Measurements from ENCODE around the gene COLEC12. TPM values are rescaled to one million over a fixed set of nuclear protein-coding genes. Genes with fewer than 3 reads are reported as not detected.

The COLEC12 gene
- total and polyA plus RNA-seq, 2 donors (not counting 3 experiments of a cell fraction or from before 2014, with no cell fraction given), result 8.0 to 17.1 TPM

GRCh38 chr18:295756-296490 lies 204.6 kb downstream of the COLEC12 start:
- Histone ChIP-seq H3K4me1 (ENCODE audit: control insufficient read depth, extremely low read depth, insufficient read depth, low read length) (peaks cover 11% of the 10 kb centered on the region), H3K27ac (ENCODE audit: insufficient read depth, low read depth, low read length) (no peak overlapping the region), H2AFZ (ENCODE audit: low read depth, low read length) (no peak overlapping the region), H3K4me3 (replicated peaks in 1 of 3; ENCODE audit: insufficient read depth in 1 of 3, low read depth in 1 of 3, low read length in 3 of 3) (no peak overlapping the region), H3K4me2 (ENCODE audit: insufficient read depth, low read length) (no peak overlapping the region), H3K9me1 (replicated peaks; ENCODE audit: control insufficient read depth, extremely low read depth, insufficient read depth, low read length) (no peaks in the 10 kb centered on the region), H3K36me3 (ENCODE audit: control insufficient read depth in 2 of 2, extremely low read depth in 1 of 2, insufficient read depth in 2 of 2, low read length in 2 of 2) (no peaks in the 10 kb centered on the region), H3K79me2 (ENCODE audit: control insufficient read depth, insufficient read depth, low read length) (no peaks in the 10 kb centered on the region), H3K9ac (replicated peaks; ENCODE audit: extremely low read depth, insufficient read depth, low read length) (no peak overlapping the region), H3K9me3 (replicated peaks; ENCODE audit: control insufficient read depth, insufficient read depth, low read length) (no peaks in the 10 kb centered on the region), H4K20me1 (replicated peaks; ENCODE audit: control insufficient read depth, extremely low read depth, insufficient read depth, low read length) (no peaks in the 10 kb centered on the region), H3K27me3 (ENCODE audit: control insufficient read depth in 2 of 2, insufficient read depth in 2 of 2, low read length in 2 of 2) (no peaks in the 10 kb centered on the region)
- FAIRE-seq, result peak; percentile 61
- POLR2A ChIA-PET, result no interaction called here
- BruUV-seq (replicated peaks), result no TSS peak
- TF ChIP-seq FOS (IDR thresholded peaks at IDR 0.05; ENCODE audit: borderline replicate concordance, insufficient read depth, low read length) (peak; percentile 14), MYC (IDR thresholded peaks at IDR 0.05; ENCODE audit: low read depth, low read length) (no peak), JUN (IDR thresholded peaks at IDR 0.05; ENCODE audit: borderline replicate concordance, insufficient read depth, insufficient read length, low read depth) (peak; percentile 9)
- intact Hi-C loops (cut with micrococcal nuclease) (no loop called here), dilution Hi-C loops (cut with MboI; ENCODE audit: extremely low pct_ligation_motif_present, low sequenced_read_pairs) (no loop called here)
- CTCF ChIA-PET, result interaction anchor here (1.0 to 1.8 kb wide), 6 partner anchors 9 to 328 kb away, joined by 3 to 6 read pairs (median 3); no protein-coding TSS in a partner anchor
- peak; percentile 81 for DNase-seq (ENCODE audit: low read depth, low spot score)

GRCh38 chr18:294566-294965 lies 205.9 kb downstream of the COLEC12 start:
- FAIRE-seq, result no peak
- Histone ChIP-seq H3K36me3 (ENCODE audit: control insufficient read depth in 2 of 2, extremely low read depth in 1 of 2, insufficient read depth in 2 of 2, low read length in 2 of 2) (no peaks in the 10 kb centered on the region), H3K79me2 (ENCODE audit: control insufficient read depth, insufficient read depth, low read length) (no peaks in the 10 kb centered on the region), H3K9ac (replicated peaks; ENCODE audit: extremely low read depth, insufficient read depth, low read length) (no peak overlapping the region), H3K27ac (ENCODE audit: insufficient read depth, low read depth, low read length) (no peak overlapping the region), H3K4me2 (ENCODE audit: insufficient read depth, low read length) (no peak overlapping the region), H3K4me1 (ENCODE audit: control insufficient read depth, extremely low read depth, insufficient read depth, low read length) (peaks cover 11% of the 10 kb centered on the region), H3K4me3 (replicated peaks in 1 of 3; ENCODE audit: insufficient read depth in 1 of 3, low read depth in 1 of 3, low read length in 3 of 3) (no peak overlapping the region), H3K9me1 (replicated peaks; ENCODE audit: control insufficient read depth, extremely low read depth, insufficient read depth, low read length) (no peaks in the 10 kb centered on the region), H4K20me1 (replicated peaks; ENCODE audit: control insufficient read depth, extremely low read depth, insufficient read depth, low read length) (no peaks in the 10 kb centered on the region), H2AFZ (ENCODE audit: low read depth, low read length) (no peak overlapping the region), H3K9me3 (replicated peaks; ENCODE audit: control insufficient read depth, insufficient read depth, low read length) (no peaks in the 10 kb centered on the region), H3K27me3 (ENCODE audit: control insufficient read depth in 2 of 2, insufficient read depth in 2 of 2, low read length in 2 of 2) (no peaks in the 10 kb centered on the region)
- intact Hi-C loops (cut with micrococcal nuclease), result no loop called here
- DNase-seq (ENCODE audit: low read depth, low spot score), result no peak
- ChIA-PET POLR2A (no interaction called here), CTCF (interaction anchor here (0.9 to 3.7 kb wide), 8 partner anchors 9 to 326 kb away, joined by 3 to 82 read pairs (median 5); no protein-coding TSS in a partner anchor)
- dilution Hi-C loops (cut with MboI; ENCODE audit: extremely low pct_ligation_motif_present, low sequenced_read_pairs), result no loop called here
- TF ChIP-seq JUN (IDR thresholded peaks at IDR 0.05; ENCODE audit: borderline replicate concordance, insufficient read depth, insufficient read length, low read depth) (no peak), POLR2AphosphoS5 (IDR thresholded peaks at IDR 0.05; ENCODE audit: insufficient read depth, low read depth, low read length) (no peak), MAX (IDR thresholded peaks at IDR 0.05; ENCODE audit: insufficient read depth, insufficient read length) (no peak), CTCF (IDR thresholded peaks at IDR 0.05; ENCODE audit: extremely low read depth in 1 of 2, insufficient read depth in 1 of 2, low read depth in 1 of 2, low read length in 2 of 2) (no peak), POLR2A (IDR thresholded peaks at IDR 0.05; ENCODE audit: low read depth, low read length) (no peak), EZH2 (IDR thresholded peaks at IDR 0.05; ENCODE audit: borderline replicate concordance, low read depth, low read length, severe bottlenecking) (no peak), FOS (IDR thresholded peaks at IDR 0.05; ENCODE audit: borderline replicate concordance, insufficient read depth, low read length) (no peak), GATA2 (IDR thresholded peaks at IDR 0.05; ENCODE audit: insufficient read depth, insufficient read length, low read depth, low read length) (no peak), MYC (IDR thresholded peaks at IDR 0.05; ENCODE audit: low read depth, low read length) (no peak)
- BruUV-seq (replicated peaks), result no TSS peak
